Peyer's patch (tissue), 4 donors: Measurements from ENCODE around the gene RIMBP2.

ENCODE experiments used
- POLR2A ChIP-seq, 2 donors: fragments of 450-650 bp; IDR thresholded peaks; one replicate each; pipeline ENCODE4 v1.5.1; 2017; ENCODE audit warnings: antibody characterized with exemption in 2 of 2, mild to moderate bottlenecking in 2 of 2, moderate library complexity in 2 of 2
- TF ChIP-seq, protein P1 (sequence below), 6 experiments: fragments of 450-650 bp in 4 of 6; fragments of 200-600 bp in 2 of 6; sonication (generic) in 1 of 6; IDR thresholded peaks; one replicate each; pipeline ENCODE4 v1.5.1; 2017 to 2019; ENCODE audit warnings: antibody characterized with exemption in 6 of 6, mild to moderate bottlenecking in 3 of 6, moderate library complexity in 1 of 6

DNA sequence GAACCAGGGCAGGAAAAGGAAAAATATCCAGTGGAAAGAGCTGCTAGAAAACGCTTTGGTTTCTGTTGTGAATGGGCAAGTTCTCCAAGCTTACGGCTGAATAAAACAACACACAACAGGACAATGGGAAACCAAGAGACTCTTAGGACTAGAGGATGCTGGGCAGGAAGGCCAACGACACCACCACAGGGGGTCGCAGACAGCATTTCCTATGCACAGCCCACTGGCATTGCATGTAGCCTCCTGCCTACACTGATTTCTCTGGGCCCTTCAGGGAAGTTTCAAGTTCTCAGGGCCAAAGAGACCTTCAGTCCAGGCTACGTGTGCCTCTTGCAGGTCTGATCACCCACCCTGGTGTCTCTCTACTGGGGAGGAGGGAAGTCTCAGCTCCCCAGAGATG lies 108.0 kb downstream of the RIMBP2 start:
- no peak for TF ChIP-seq POLR2A (IDR thresholded peaks at IDR 0.05)
- TF ChIP-seq, protein P1, sequence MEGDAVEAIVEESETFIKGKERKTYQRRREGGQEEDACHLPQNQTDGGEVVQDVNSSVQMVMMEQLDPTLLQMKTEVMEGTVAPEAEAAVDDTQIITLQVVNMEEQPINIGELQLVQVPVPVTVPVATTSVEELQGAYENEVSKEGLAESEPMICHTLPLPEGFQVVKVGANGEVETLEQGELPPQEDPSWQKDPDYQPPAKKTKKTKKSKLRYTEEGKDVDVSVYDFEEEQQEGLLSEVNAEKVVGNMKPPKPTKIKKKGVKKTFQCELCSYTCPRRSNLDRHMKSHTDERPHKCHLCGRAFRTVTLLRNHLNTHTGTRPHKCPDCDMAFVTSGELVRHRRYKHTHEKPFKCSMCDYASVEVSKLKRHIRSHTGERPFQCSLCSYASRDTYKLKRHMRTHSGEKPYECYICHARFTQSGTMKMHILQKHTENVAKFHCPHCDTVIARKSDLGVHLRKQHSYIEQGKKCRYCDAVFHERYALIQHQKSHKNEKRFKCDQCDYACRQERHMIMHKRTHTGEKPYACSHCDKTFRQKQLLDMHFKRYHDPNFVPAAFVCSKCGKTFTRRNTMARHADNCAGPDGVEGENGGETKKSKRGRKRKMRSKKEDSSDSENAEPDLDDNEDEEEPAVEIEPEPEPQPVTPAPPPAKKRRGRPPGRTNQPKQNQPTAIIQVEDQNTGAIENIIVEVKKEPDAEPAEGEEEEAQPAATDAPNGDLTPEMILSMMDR (IDR thresholded peaks at IDR 0.05): no peak
